GM12878 (cell line): ENCODE measurements around the gene PPCS. TPM values are rescaled to one million over a fixed set of nuclear protein-coding genes. Genes with fewer than 3 reads are reported as not detected.

ENCODE experiments used
- ATAC-seq: fragments of 200-7000 bp; cut with Tn5 transposase; 3 replicates; pipeline ENCODE4 v1.9.1; 2020; ENCODE audit warnings: mild to moderate bottlenecking, moderate library complexity
- BruUV-seq: library from RNA; stranded (reverse); fragments of 400-500 nt; replicated peaks from 2 replicates; lab custom pipeline; 2021; lab: Mats Ljungman, UMichigan
- CTCF ChIA-PET: fragments of 300-600 bp; sonication (Branson Sonifier 250); formaldehyde crosslinking; extraction: SDS; loops from one replicate; lab custom pipeline; 2021; ENCODE audit warnings: inconsistent platforms; lab: Yijun Ruan, JAX
- POLR2A ChIA-PET: fragments of 350-600 bp; formaldehyde crosslinking; extraction: SDS; loops from one replicate; lab custom pipeline; 2021; ENCODE audit warnings: inconsistent platforms; lab: Charles Lee
- RAD21 ChIA-PET: fragments of 300-600 bp; sonication (Branson Sonifier 250); formaldehyde crosslinking; loops from one replicate; lab custom pipeline; 2023; ENCODE audit warnings: antibody characterized with exemption; ENCODE audit not compliant: unreplicated experiment; lab: Charles Lee
- SMC1A ChIA-PET: fragments of 300-600 bp; sonication (Branson Sonifier 250); formaldehyde crosslinking; loops from one replicate; lab custom pipeline; 2023; ENCODE audit not compliant: unreplicated experiment, uncharacterized antibody; lab: Charles Lee
- DNase-seq: peaks from one replicate; pipeline ENCODE4 v3.0.0-alpha.2; 2011; ENCODE audit warnings: low read depth, low spot score
- FAIRE-seq: peaks from 3 replicates; lab custom pipeline; 2011; peaks lifted over from hg19 to GRCh38; lab: Jason Lieb, UNC
- H2AFZ ChIP-seq: 2 replicates; pipeline ENCODE4 v1.6.0; 2011; ENCODE audit warnings: low read depth, low read length, control low read depth; ENCODE audit not compliant: control insufficient read depth
- H3K27ac ChIP-seq: 2 replicates; pipeline ENCODE4 v1.5.1; 2011; ENCODE audit warnings: control low read depth; ENCODE audit not compliant: control insufficient read depth, insufficient read depth
- H3K27me3 ChIP-seq, 2 experiments: replicated peaks in 1 of 2; 2 replicates each; pipeline versions ENCODE4 v1.6.0 to v1.6.1; 2011; ENCODE audit warnings: low read length in 1 of 2; ENCODE audit not compliant: control insufficient read depth in 2 of 2, insufficient read depth in 2 of 2
- H3K36me3 ChIP-seq, 2 experiments: 2 replicates each; pipeline ENCODE4 v1.5.1; 2011; ENCODE audit warnings: low read length in 1 of 2; ENCODE audit not compliant: control insufficient read depth in 2 of 2, insufficient read depth in 2 of 2
- H3K4me1 ChIP-seq: 2 replicates; pipeline ENCODE4 v1.6.1; 2011; ENCODE audit warnings: mild to moderate bottlenecking, low read length, moderate library complexity, mixed read lengths; ENCODE audit not compliant: control insufficient read depth, insufficient read depth
- H3K4me2 ChIP-seq: 2 replicates; pipeline ENCODE4 v1.6.0; 2011; ENCODE audit warnings: control low read depth; ENCODE audit not compliant: control insufficient read depth, insufficient read depth
- H3K4me3 ChIP-seq: fragments of 200-600 bp; sonication (generic); 2 replicates; pipeline ENCODE4 v1.5.1; 2016
- H3K79me2 ChIP-seq: 2 replicates; pipeline ENCODE4 v1.6.0; 2011; ENCODE audit warnings: low read length; ENCODE audit not compliant: control insufficient read depth, insufficient read depth
- H3K9ac ChIP-seq: 2 replicates; pipeline ENCODE4 v1.8.0; 2011; ENCODE audit warnings: low read length, control low read depth, mixed read lengths; ENCODE audit not compliant: control insufficient read depth, insufficient read depth
- H3K9me3 ChIP-seq: replicated peaks from 3 replicates; pipeline ENCODE4 v1.5.1; 2011; ENCODE audit warnings: mild to moderate bottlenecking, low read length; ENCODE audit not compliant: control insufficient read depth, insufficient read depth
- H4K20me1 ChIP-seq: 2 replicates; pipeline ENCODE4 v1.6.0; 2011; ENCODE audit not compliant: control insufficient read depth, insufficient read depth
- BHLHE40 ChIP-seq, 2 experiments: fragments of 450-650 bp in 1 of 2; IDR thresholded peaks; 2 replicates each; pipeline ENCODE4 v1.6.1; 2011 to 2017; ENCODE audit warnings: low read depth in 2 of 2, borderline replicate concordance in 1 of 2, improper control_type of control experiment in 1 of 2, low read length in 1 of 2, mild to moderate bottlenecking in 1 of 2
- CBFB ChIP-seq: IDR thresholded peaks from 2 replicates; pipeline ENCODE4 v1.6.1; 2016; ENCODE audit warnings: antibody characterized with exemption, low read depth
- HDAC2 ChIP-seq: fragments of 200-600 bp; sonication (generic); IDR thresholded peaks from 2 replicates; pipeline ENCODE4 v1.6.1; 2017
- IRF4 ChIP-seq: IDR thresholded peaks from 2 replicates; pipeline ENCODE4 v1.6.1; 2011; ENCODE audit warnings: low read depth, low read length
- PAX8 ChIP-seq: fragments of 450-650 bp; IDR thresholded peaks from 2 replicates; pipeline ENCODE4 v1.6.1; 2017; ENCODE audit warnings: mild to moderate bottlenecking, moderate library complexity
- PML ChIP-seq: IDR thresholded peaks from 2 replicates; pipeline ENCODE4 v1.6.1; 2012; ENCODE audit warnings: low read length, inconsistent platforms
- RCOR1 ChIP-seq: conservative IDR thresholded peaks from 2 replicates; pipeline ENCODE4 v1.6.1; 2012; ENCODE audit warnings: low read depth, low read length, improper control_type of control experiment
- YBX1 ChIP-seq: fragments of 450-650 bp; IDR thresholded peaks from 2 replicates; pipeline ENCODE4 v1.6.1; 2016; ENCODE audit warnings: antibody characterized with exemption
- ZZZ3 ChIP-seq: IDR thresholded peaks from 2 replicates; pipeline ENCODE4 v1.6.1; 2011; ENCODE audit warnings: low read depth; ENCODE audit not compliant: control insufficient read depth, insufficient read length
- WGBS: methylation state at CpG from one replicate; pipeline ENCODE4 v1.1.6; 2016; ENCODE audit warnings: low lambda C conversion rate; ENCODE audit not compliant: insufficient replicate concordance, insufficient coverage; ENCODE audit errors: missing lambda C conversion rate; 5-methylcytosine and 5-hydroxymethylcytosine counted together
- in situ Hi-C: fragments of 300-500 bp; cut with MboI; formaldehyde crosslinking; loops from 9 replicates; pipeline ENCODE4 v1.14.3; 2018; ENCODE audit warnings: mixed read lengths
- intact Hi-C: fragments of 100-400 bp; cut with micrococcal nuclease; formaldehyde crosslinking; loops from one replicate; pipeline ENCODE4 v1.14.2; 2022; ENCODE audit not compliant: unreplicated experiment
- polyA plus RNA-seq, 11 experiments: library from polyadenylated mRNA; depleted of rRNA in 4 of 11; unstranded in 6 of 11; stranded (reverse) in 5 of 11; fragments of >200 nt; fragmentation: Nextera tagmentation in 4 of 11; fragmentation: Illumina TruSeq in 1 of 11; extraction: Ambion mirVana in 4 of 11; extraction: Trizol in 1 of 11; gene quantifications; 1 replicate in 1 of 11; 2 replicates in 10 of 11; pipeline versions ENCODE4 v1.2.1 to v1.2.3, GENCODE V29; 2011 to 2016; ENCODE audit warnings: inconsistent platforms in 2 of 11, missing spikeins in 2 of 11, low read depth in 1 of 11
- total RNA-seq, 4 experiments: library from RNA; depleted of rRNA in 3 of 4; stranded (reverse); fragments of >200 nt in 3 of 4; fragmentation: Illumina TruSeq in 1 of 4; extraction: Trizol in 1 of 4; gene quantifications; 2 replicates each; pipeline versions ENCODE4 v1.2.1 to v1.2.3, GENCODE V29; 2013 to 2021
- TF ChIP-seq, protein P1 (sequence below): fragments of 450-650 bp; formaldehyde crosslinking; IDR thresholded peaks from 2 replicates; pipeline ENCODE4 v1.4.0; 2020; ENCODE audit warnings: mild to moderate bottlenecking, moderate library complexity
- TF ChIP-seq, protein P2 (sequence below): fragments of 150-350 bp; IDR thresholded peaks from 2 replicates; pipeline ENCODE4 v1.6.1; 2014; ENCODE audit warnings: mild to moderate bottlenecking, low read depth, low read length
- TF ChIP-seq, protein P3 (sequence below): IDR thresholded peaks from 2 replicates; pipeline ENCODE4 v1.6.1; 2012; ENCODE audit warnings: low read depth, low read length, improper control_type of control experiment
- TF ChIP-seq, protein P4 (sequence below): fragments of 450-650 bp; IDR thresholded peaks from 2 replicates; pipeline ENCODE4 v1.6.1; 2017; ENCODE audit warnings: antibody characterized with exemption, mild to moderate bottlenecking, moderate library complexity
- TF ChIP-seq, protein P5 (sequence below): fragments of 450-650 bp; IDR thresholded peaks from 2 replicates; pipeline ENCODE4 v1.6.1; 2017; ENCODE audit warnings: mild to moderate bottlenecking

PPCS gene
- total and polyA plus RNA-seq, 10 of the 15 experiments (the other 5 are each of a cell fraction or from before 2014, with no cell fraction given), result 35.6 to 79.4 (median 51.9) TPM

DNA sequence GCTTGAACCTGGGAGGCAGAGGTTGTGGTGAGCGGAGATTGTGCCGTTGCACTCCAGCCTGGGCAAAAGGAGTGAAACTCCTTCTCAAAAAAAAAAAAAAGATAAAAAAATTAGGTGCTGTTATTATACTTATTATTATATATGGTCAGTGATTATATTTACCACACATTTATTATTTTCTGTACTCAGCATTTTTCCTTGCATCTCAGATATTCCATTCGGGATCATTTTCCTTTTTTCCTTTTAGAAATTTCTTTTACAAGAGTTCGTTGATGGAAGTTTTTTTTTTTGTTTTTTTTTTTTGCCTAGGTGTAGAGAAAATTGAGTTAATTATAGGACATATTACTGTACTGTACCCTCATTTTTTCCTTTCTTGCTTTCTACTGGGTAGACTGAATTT is 20.3 kb downstream of the PPCS start:
- ChIA-PET RAD21 (no interaction called here), SMC1A (no interaction called here), CTCF (no interaction called here), POLR2A (no interaction called here)
- no peaks in the 10 kb centered on the region for H3K36me3 ChIP-seq
- no peaks in the 10 kb centered on the region for H3K27me3 ChIP-seq
- no peak overlapping the region for H3K4me3 ChIP-seq
- TF ChIP-seq PML, result no peak
- TF ChIP-seq, protein P1, sequence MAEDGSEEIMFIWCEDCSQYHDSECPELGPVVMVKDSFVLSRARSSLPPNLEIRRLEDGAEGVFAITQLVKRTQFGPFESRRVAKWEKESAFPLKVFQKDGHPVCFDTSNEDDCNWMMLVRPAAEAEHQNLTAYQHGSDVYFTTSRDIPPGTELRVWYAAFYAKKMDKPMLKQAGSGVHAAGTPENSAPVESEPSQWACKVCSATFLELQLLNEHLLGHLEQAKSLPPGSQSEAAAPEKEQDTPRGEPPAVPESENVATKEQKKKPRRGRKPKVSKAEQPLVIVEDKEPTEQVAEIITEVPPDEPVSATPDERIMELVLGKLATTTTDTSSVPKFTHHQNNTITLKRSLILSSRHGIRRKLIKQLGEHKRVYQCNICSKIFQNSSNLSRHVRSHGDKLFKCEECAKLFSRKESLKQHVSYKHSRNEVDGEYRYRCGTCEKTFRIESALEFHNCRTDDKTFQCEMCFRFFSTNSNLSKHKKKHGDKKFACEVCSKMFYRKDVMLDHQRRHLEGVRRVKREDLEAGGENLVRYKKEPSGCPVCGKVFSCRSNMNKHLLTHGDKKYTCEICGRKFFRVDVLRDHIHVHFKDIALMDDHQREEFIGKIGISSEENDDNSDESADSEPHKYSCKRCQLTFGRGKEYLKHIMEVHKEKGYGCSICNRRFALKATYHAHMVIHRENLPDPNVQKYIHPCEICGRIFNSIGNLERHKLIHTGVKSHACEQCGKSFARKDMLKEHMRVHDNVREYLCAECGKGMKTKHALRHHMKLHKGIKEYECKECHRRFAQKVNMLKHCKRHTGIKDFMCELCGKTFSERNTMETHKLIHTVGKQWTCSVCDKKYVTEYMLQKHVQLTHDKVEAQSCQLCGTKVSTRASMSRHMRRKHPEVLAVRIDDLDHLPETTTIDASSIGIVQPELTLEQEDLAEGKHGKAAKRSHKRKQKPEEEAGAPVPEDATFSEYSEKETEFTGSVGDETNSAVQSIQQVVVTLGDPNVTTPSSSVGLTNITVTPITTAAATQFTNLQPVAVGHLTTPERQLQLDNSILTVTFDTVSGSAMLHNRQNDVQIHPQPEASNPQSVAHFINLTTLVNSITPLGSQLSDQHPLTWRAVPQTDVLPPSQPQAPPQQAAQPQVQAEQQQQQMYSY (CRISPR knock-in tag), result no peak
- TF ChIP-seq, protein P2, sequence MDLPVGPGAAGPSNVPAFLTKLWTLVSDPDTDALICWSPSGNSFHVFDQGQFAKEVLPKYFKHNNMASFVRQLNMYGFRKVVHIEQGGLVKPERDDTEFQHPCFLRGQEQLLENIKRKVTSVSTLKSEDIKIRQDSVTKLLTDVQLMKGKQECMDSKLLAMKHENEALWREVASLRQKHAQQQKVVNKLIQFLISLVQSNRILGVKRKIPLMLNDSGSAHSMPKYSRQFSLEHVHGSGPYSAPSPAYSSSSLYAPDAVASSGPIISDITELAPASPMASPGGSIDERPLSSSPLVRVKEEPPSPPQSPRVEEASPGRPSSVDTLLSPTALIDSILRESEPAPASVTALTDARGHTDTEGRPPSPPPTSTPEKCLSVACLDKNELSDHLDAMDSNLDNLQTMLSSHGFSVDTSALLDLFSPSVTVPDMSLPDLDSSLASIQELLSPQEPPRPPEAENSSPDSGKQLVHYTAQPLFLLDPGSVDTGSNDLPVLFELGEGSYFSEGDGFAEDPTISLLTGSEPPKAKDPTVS, result no peak
- no peak for TF ChIP-seq IRF4
- TF ChIP-seq ZZZ3, result no peak
- TF ChIP-seq, protein P3, sequence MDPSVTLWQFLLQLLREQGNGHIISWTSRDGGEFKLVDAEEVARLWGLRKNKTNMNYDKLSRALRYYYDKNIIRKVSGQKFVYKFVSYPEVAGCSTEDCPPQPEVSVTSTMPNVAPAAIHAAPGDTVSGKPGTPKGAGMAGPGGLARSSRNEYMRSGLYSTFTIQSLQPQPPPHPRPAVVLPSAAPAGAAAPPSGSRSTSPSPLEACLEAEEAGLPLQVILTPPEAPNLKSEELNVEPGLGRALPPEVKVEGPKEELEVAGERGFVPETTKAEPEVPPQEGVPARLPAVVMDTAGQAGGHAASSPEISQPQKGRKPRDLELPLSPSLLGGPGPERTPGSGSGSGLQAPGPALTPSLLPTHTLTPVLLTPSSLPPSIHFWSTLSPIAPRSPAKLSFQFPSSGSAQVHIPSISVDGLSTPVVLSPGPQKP, result no peak
- no peak for TF ChIP-seq BHLHE40 (IDR thresholded peaks at IDR 0.05; ENCODE audit: borderline replicate concordance in 1 of 2, low read depth in 2 of 2, low read length in 1 of 2)
- TF ChIP-seq, protein P4, sequence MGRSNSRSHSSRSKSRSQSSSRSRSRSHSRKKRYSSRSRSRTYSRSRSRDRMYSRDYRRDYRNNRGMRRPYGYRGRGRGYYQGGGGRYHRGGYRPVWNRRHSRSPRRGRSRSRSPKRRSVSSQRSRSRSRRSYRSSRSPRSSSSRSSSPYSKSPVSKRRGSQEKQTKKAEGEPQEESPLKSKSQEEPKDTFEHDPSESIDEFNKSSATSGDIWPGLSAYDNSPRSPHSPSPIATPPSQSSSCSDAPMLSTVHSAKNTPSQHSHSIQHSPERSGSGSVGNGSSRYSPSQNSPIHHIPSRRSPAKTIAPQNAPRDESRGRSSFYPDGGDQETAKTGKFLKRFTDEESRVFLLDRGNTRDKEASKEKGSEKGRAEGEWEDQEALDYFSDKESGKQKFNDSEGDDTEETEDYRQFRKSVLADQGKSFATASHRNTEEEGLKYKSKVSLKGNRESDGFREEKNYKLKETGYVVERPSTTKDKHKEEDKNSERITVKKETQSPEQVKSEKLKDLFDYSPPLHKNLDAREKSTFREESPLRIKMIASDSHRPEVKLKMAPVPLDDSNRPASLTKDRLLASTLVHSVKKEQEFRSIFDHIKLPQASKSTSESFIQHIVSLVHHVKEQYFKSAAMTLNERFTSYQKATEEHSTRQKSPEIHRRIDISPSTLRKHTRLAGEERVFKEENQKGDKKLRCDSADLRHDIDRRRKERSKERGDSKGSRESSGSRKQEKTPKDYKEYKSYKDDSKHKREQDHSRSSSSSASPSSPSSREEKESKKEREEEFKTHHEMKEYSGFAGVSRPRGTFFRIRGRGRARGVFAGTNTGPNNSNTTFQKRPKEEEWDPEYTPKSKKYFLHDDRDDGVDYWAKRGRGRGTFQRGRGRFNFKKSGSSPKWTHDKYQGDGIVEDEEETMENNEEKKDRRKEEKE, result no peak
- TF ChIP-seq, protein P5, sequence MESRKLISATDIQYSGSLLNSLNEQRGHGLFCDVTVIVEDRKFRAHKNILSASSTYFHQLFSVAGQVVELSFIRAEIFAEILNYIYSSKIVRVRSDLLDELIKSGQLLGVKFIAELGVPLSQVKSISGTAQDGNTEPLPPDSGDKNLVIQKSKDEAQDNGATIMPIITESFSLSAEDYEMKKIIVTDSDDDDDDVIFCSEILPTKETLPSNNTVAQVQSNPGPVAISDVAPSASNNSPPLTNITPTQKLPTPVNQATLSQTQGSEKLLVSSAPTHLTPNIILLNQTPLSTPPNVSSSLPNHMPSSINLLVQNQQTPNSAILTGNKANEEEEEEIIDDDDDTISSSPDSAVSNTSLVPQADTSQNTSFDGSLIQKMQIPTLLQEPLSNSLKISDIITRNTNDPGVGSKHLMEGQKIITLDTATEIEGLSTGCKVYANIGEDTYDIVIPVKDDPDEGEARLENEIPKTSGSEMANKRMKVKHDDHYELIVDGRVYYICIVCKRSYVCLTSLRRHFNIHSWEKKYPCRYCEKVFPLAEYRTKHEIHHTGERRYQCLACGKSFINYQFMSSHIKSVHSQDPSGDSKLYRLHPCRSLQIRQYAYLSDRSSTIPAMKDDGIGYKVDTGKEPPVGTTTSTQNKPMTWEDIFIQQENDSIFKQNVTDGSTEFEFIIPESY, result no peak
- no peak for TF ChIP-seq PAX8
- TF ChIP-seq RCOR1, result no peak
- no peak for TF ChIP-seq YBX1
- TF ChIP-seq CBFB, result no peak
- no peak for TF ChIP-seq HDAC2
- WGBS, result 59% methylated on average over 4 of the region's 4 CpGs
- no peak overlapping the region for H3K9ac ChIP-seq
- no peak overlapping the region for H3K4me2 ChIP-seq
- H3K9me3 ChIP-seq, result no peaks in the 10 kb centered on the region
- ATAC-seq (no peak), FAIRE-seq (no peak), DNase-seq (no peak)
- intact Hi-C loops, result no loop called here
- no peak overlapping the region for H2AFZ ChIP-seq
- no peak overlapping the region for H3K27ac ChIP-seq
- H3K4me1 ChIP-seq, result no peaks in the 10 kb centered on the region
- BruUV-seq, result no TSS peak
- H3K79me2 ChIP-seq, result no peaks in the 10 kb centered on the region
- no peaks in the 10 kb centered on the region for H4K20me1 ChIP-seq
- in situ Hi-C loops, result no loop called here
